ENCODE data around the gene MTFR2.
A peak's percentile ranks its signal among the peaks of the same experiment; 100 is the strongest.

MTFR2 gene

GRCh38 chr6:136290410-136291010 is 40.4 kb upstream of the MTFR2 start (continued):
- TF ChIP-seq HIC1 (tag by site-specific recombination; IDR thresholded peaks at IDR 0.05) (peak; percentile 81), ZNF202 (tag by site-specific recombination; IDR thresholded peaks at IDR 0.05; ENCODE audit: borderline replicate concordance) (no peak), ZNF776 (tag by site-specific recombination; IDR thresholded peaks at IDR 0.05; ENCODE audit: borderline replicate concordance) (no peak), ZBTB17 (tag by site-specific recombination; IDR thresholded peaks at IDR 0.05) (peak; percentile 84), ZNF561 (tag by site-specific recombination; IDR thresholded peaks at IDR 0.05; ENCODE audit: borderline replicate concordance) (no peak; the same call in 1 of the 2 replicates), ZNF768 (tag by site-specific recombination; IDR thresholded peaks at IDR 0.05) (no peak), GLI4 (tag by site-specific recombination; IDR thresholded peaks at IDR 0.05) (0 out of 2 replicates have a peak, but pooled peaks have one; percentile 3), TSHZ1 (tag by site-specific recombination; IDR thresholded peaks at IDR 0.05; ENCODE audit: borderline replicate concordance) (no peak), ZNF785 (tag by site-specific recombination; IDR thresholded peaks at IDR 0.05) (no peak), ZNF521 (tag by site-specific recombination; IDR thresholded peaks at IDR 0.05) (no peak), ZBTB44 (tag by site-specific recombination; IDR thresholded peaks at IDR 0.05) (0 out of 2 replicates have a peak, but pooled peaks have one; percentile 5), MZF1 (tag by site-specific recombination; IDR thresholded peaks at IDR 0.05; ENCODE audit: borderline replicate concordance) (no peak; the same call in 1 of the 2 replicates), ZNF449 (tag by site-specific recombination; IDR thresholded peaks at IDR 0.05) (peak; percentile 72; the same call in 1 of the 2 replicates), ZNF600 (tag by site-specific recombination; IDR thresholded peaks at IDR 0.05) (peak; percentile 74; the same call in 1 of the 2 replicates), ZBTB21 (tag by site-specific recombination; IDR thresholded peaks at IDR 0.05) (no peak), ZNF274 (IDR thresholded peaks at IDR 0.05; ENCODE audit: low read length) (no peak), ZNF274 (tag by site-specific recombination; IDR thresholded peaks at IDR 0.05; ENCODE audit: borderline replicate concordance) (no peak), ZNF140 (tag by site-specific recombination; IDR thresholded peaks at IDR 0.05) (no peak), ZNF23 (tag by site-specific recombination; IDR thresholded peaks at IDR 0.05; ENCODE audit: borderline replicate concordance) (no peak), ZNF426 (tag by site-specific recombination; IDR thresholded peaks at IDR 0.05) (no peak), ZNF514 (tag by site-specific recombination; IDR thresholded peaks at IDR 0.05) (no peak), ZNF148 (tag by site-specific recombination; IDR thresholded peaks at IDR 0.05; ENCODE audit: borderline replicate concordance) (no peak), ZNF629 (tag by site-specific recombination; IDR thresholded peaks at IDR 0.05) (no peak), ZNF112 (tag by site-specific recombination; IDR thresholded peaks at IDR 0.05) (no peak), ZNF664 (tag by site-specific recombination; IDR thresholded peaks at IDR 0.05) (no peak), ZNF610 (tag by site-specific recombination; IDR thresholded peaks at IDR 0.05; ENCODE audit: borderline replicate concordance) (no peak), ZNF391 (tag by site-specific recombination; IDR thresholded peaks at IDR 0.05; ENCODE audit: borderline replicate concordance, low read depth) (no peak), ZNF621 (tag by site-specific recombination; IDR thresholded peaks at IDR 0.05) (no peak)
